ENCODE measurements around the gene NHEJ1.

NHEJ1 gene

GRCh38 chr2:219104107-219105035, 56.2 kb downstream of the NHEJ1 start:
- Mint-ChIP-seq H3K27me3 (ENCODE audit: low read depth, poor library complexity) (peaks cover 2% of the 10 kb centered on the region), H3K9me3 (no peaks in the 10 kb centered on the region), H3K4me1 (peaks cover 9% of the 10 kb centered on the region), H3K27ac (no peak overlapping the region), H3K4me3 (no peak overlapping the region), H3K36me3 (ENCODE audit: low read depth) (no peaks in the 10 kb centered on the region)
- no peak for DNase-seq
- TF ChIP-seq CTCF (IDR thresholded peaks at IDR 0.05): peak; percentile 77

GRCh38 chr2:219099329-219099728, 61.3 kb downstream of the NHEJ1 start:
- no peak for TF ChIP-seq CTCF (IDR thresholded peaks at IDR 0.05)
- no peaks in the 10 kb centered on the region for H3K4me1 Mint-ChIP-seq
- H3K27ac Mint-ChIP-seq: no peak overlapping the region
- no peaks in the 10 kb centered on the region for H3K9me3 Mint-ChIP-seq
- H3K4me3 Mint-ChIP-seq: no peak overlapping the region
- H3K36me3 Mint-ChIP-seq (ENCODE audit: low read depth): no peaks in the 10 kb centered on the region
- H3K27me3 Mint-ChIP-seq (ENCODE audit: low read depth, poor library complexity): peaks cover 2% of the 10 kb centered on the region
- no peak for DNase-seq

- Mint-ChIP-seq H3K27ac (no peak overlapping the region), H3K4me3 (no peak overlapping the region), H3K27me3 (ENCODE audit: low read depth, poor library complexity) (no peaks in the 10 kb centered on the region), H3K9me3 (no peaks in the 10 kb centered on the region), H3K4me1 (no peaks in the 10 kb centered on the region), H3K36me3 (ENCODE audit: low read depth) (no peaks in the 10 kb centered on the region)
- DNase-seq: no peak
- no peak for TF ChIP-seq CTCF (IDR thresholded peaks at IDR 0.05)
These were observed 65.1 kb downstream of the NHEJ1 start for GRCh38 chr2:219095406-219095935.

- no peak for TF ChIP-seq CTCF (IDR thresholded peaks at IDR 0.05)
- Mint-ChIP-seq H3K27me3 (ENCODE audit: low read depth, poor library complexity) (no peaks in the 10 kb centered on the region), H3K4me1 (no peaks in the 10 kb centered on the region), H3K4me3 (no peak overlapping the region), H3K9me3 (peaks cover 3% of the 10 kb centered on the region), H3K27ac (no peak overlapping the region), H3K36me3 (ENCODE audit: low read depth) (peaks cover 4% of the 10 kb centered on the region)
- DNase-seq: no peak
These were observed 66.4 kb downstream of the NHEJ1 start for GRCh38 chr2:219094171-219094570.

- Mint-ChIP-seq H3K27me3 (ENCODE audit: low read depth, poor library complexity) (peaks cover 3% of the 10 kb centered on the region), H3K9me3 (peaks cover 9% of the 10 kb centered on the region)
These were observed 69.9 kb downstream of the NHEJ1 start for GRCh38 chr2:219090436-219091299.

More at GRCh38 chr2:219090436-219091299, 69.9 kb downstream of the NHEJ1 start:
- no peak overlapping the region for H3K27ac Mint-ChIP-seq
- TF ChIP-seq CTCF (IDR thresholded peaks at IDR 0.05): no peak
- H3K4me3 Mint-ChIP-seq: no peak overlapping the region
- no peak for DNase-seq
- H3K4me1 Mint-ChIP-seq: peaks cover 20% of the 10 kb centered on the region
- H3K36me3 Mint-ChIP-seq (ENCODE audit: low read depth): peaks cover 10% of the 10 kb centered on the region
